Measurements from ENCODE around the gene EPB42. TPM values are rescaled to one million over a fixed set of nuclear protein-coding genes. Genes with fewer than 3 reads are reported as not detected.

EPB42 gene
- total RNA-seq, 6 experiments from 2014 or later, result 0.20 to 3.4 (median 0.64) TPM; not detected in 3

GRCh38 chr15:43207024-43207423, 13.8 kb downstream of the EPB42 start:
- intact Hi-C loops (cut with DNase I), result no loop called here
- no peak for ATAC-seq
- Histone ChIP-seq H3K4me1 (no peaks in the 10 kb centered on the region), H3K36me3 (no peaks in the 10 kb centered on the region), H3K9me3 (no peaks in the 10 kb centered on the region), H3K27me3 (no peaks in the 10 kb centered on the region), H3K4me3 (no peak overlapping the region), H3K27ac (no peak overlapping the region)
- DNase-seq, result no peak
- TF ChIP-seq POLR2A (IDR thresholded peaks at IDR 0.05) (no peak), CTCF (IDR thresholded peaks at IDR 0.05) (no peak)
- WGBS (ENCODE audit: insufficient coverage, low coverage, low lambda C conversion rate, missing lambda C conversion rate), result 45% methylated on average over 2 of the region's 9 CpGs

- no peaks in the 10 kb centered on the region for H3K27me3 ChIP-seq
- H3K9me3 ChIP-seq, result no peaks in the 10 kb centered on the region
- DNase-seq (no peak), ATAC-seq (no peak)
- TF ChIP-seq POLR2A (IDR thresholded peaks at IDR 0.05), result no peak
- TF ChIP-seq CTCF (IDR thresholded peaks at IDR 0.05), result no peak
- H3K36me3 ChIP-seq, result no peaks in the 10 kb centered on the region
- no peaks in the 10 kb centered on the region for H3K4me1 ChIP-seq
- intact Hi-C loops (cut with DNase I), result no loop called here
- no peak overlapping the region for H3K27ac ChIP-seq
- WGBS (ENCODE audit: insufficient coverage, low coverage, low lambda C conversion rate, missing lambda C conversion rate), result 36% methylated on average over 4 of the region's 5 CpGs
- no peak overlapping the region for H3K4me3 ChIP-seq
These were observed 14.8 kb downstream of the EPB42 start for GRCh38 chr15:43206054-43206453.

DNA sequence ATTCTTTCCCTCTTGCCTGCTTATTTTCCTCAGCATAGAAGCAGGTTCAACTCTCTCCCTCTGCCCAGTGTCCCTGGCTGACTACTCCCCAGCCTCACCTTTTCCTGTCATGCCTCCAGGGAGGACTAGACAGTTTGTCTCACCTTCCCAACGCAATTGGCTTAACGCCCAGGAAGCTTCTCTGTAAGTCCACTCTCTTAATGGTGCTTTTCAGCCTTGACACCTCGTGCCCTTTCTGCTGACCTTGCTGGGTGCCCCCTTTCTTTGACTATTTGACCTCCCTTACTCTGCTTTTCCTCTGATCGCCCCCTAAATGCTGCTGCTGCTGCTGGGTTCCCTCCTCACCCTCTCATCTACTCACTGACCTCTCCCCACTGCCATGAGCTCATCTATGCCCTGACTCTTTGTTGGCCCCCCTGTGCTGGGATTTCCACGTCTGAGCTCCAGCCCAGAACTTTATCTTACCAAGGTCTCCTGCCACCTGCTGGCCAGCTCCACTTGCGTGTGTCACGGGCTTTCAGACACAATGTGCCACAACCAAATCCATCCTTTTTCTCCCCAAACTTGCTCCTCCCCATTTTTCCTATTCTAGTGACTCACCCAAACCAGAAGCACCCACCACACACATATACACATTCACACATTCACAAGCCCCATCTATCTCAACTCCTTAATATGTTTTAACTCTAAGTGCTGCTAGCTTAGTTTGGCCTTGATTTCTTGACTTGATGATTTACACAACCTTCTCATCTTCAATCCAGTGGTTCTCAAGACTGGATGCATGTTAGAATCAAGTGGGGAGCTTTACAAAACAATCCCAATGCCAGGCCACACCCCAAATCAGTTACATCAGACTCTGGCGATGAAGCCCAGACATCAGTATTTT, 16.6 kb downstream of the EPB42 start:
- Histone ChIP-seq H3K27me3 (no peaks in the 10 kb centered on the region), H3K36me3 (no peaks in the 10 kb centered on the region), H3K9me3 (no peaks in the 10 kb centered on the region), H3K4me1 (no peaks in the 10 kb centered on the region), H3K4me3 (no peak overlapping the region), H3K27ac (no peak overlapping the region)
- intact Hi-C loops (cut with DNase I), result no loop called here
- ATAC-seq, result peak; percentile 58 to 80 (median 73)
- peak; percentile 48 to 67 (median 60) for TF ChIP-seq CTCF (IDR thresholded peaks at IDR 0.05)
- TF ChIP-seq POLR2A (IDR thresholded peaks at IDR 0.05), result no peak
- WGBS (ENCODE audit: insufficient coverage, low coverage, low lambda C conversion rate, missing lambda C conversion rate), result 28% methylated on average over 8 of the region's 8 CpGs
- peak in 1 of 3 donors; percentile 54 for DNase-seq

DNA sequence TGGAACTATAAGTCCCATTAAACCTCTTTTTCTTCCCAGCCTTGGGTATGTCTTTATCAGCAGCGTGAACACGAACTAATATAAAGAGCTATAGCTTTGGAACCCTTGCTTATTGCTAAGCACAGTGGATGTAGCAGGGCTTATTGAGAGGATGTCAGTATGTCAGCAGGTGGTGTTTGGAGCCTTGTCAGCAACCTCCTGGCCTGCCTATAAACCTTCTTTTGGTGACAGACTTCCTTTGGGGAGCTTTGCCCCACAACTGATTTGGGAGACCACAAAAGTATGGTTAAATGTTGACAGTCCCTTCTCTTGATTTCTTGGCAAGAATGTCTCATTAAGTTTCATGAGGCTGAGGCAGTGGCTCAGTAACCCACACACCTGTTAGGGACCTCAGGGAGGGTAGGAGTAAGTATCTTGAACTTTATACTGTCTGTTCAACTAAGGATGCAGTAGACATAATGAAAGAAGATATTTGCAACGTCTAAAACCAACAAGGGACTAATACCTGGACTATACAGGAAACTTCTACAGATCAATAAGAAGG, 20.8 kb downstream of the EPB42 start:
- 71% methylated on average over 3 of the region's 3 CpGs for WGBS (ENCODE audit: insufficient coverage, low coverage, low lambda C conversion rate, missing lambda C conversion rate)
- Histone ChIP-seq H3K4me3 (no peak overlapping the region), H3K36me3 (peaks cover 0 to 18% (median 2%) of the 10 kb centered on the region in 4 donors), H3K4me1 (no peaks in the 10 kb centered on the region), H3K27me3 (no peaks in the 10 kb centered on the region), H3K27ac (no peak overlapping the region), H3K9me3 (no peaks in the 10 kb centered on the region)
- TF ChIP-seq CTCF (IDR thresholded peaks at IDR 0.05) (no peak), POLR2A (IDR thresholded peaks at IDR 0.05) (no peak)
- DNase-seq, result no peak
- intact Hi-C loops (cut with DNase I), result no loop called here
- ATAC-seq, result no peak

Data from right lobe of liver (tissue), 6 donors.